Esophagus squamous epithelium (tissue), 5 donors: ENCODE data around the gene ANKRD35. TPM values are rescaled to one million over a fixed set of nuclear protein-coding genes. Genes with fewer than 3 reads are reported as not detected.

ENCODE experiments used
- DNase-seq: peaks from one replicate; lab custom pipeline; 2025; lab: John Stamatoyannopoulos, UW
- H3K27ac ChIP-seq, 4 donors: fragments of 200-600 bp; sonication (generic); one replicate each; pipeline ENCODE4 v1.5.1; 2016 to 2019; ENCODE audit warnings: mild to moderate bottlenecking in 1 of 4
- H3K27me3 ChIP-seq, 4 donors: fragments of 200-600 bp; sonication (generic); 1 replicate in 3 of 4; 2 replicates in 1 of 4; pipeline versions ENCODE4 v1.5.1 to v1.6.0; 2017 to 2021; ENCODE audit warnings: antibody characterized with exemption in 1 of 4
- H3K36me3 ChIP-seq, 3 donors: fragments of 200-600 bp; sonication (generic); one replicate each; pipeline ENCODE4 v1.5.1; 2016 to 2019
- H3K4me1 ChIP-seq, 3 donors: fragments of 200-600 bp; sonication (generic); one replicate each; pipeline ENCODE4 v1.5.1; 2017 to 2019
- H3K4me3 ChIP-seq, 4 donors: fragments of 200-600 bp; sonication (generic); 1 replicate in 3 of 4; 2 replicates in 1 of 4; pipeline ENCODE4 v1.5.1; 2016 to 2019; ENCODE audit warnings: mild to moderate bottlenecking in 2 of 4, moderate library complexity in 1 of 4
- H3K9me3 ChIP-seq, 3 donors: fragments of 200-600 bp; sonication (generic); one replicate each; pipeline ENCODE4 v1.5.1; 2016 to 2019
- POLR2A ChIP-seq, 4 donors: fragments of 450-650 bp; IDR thresholded peaks; one replicate each; pipeline ENCODE4 v1.6.1; 2017; ENCODE audit warnings: antibody characterized with exemption in 4 of 4, mild to moderate bottlenecking in 4 of 4, moderate library complexity in 3 of 4
- WGBS, 2 donors: methylation state at CpG; one replicate each; pipeline ENCODE4 v1.1.5; 2018; 5-methylcytosine and 5-hydroxymethylcytosine counted together
- intact Hi-C: fragments of 100-400 bp; cut with DNase I; formaldehyde crosslinking; loops from one replicate; pipeline ENCODE4 v1.15.0; 2022
- total RNA-seq, 4 donors: library from RNA; depleted of rRNA; stranded (reverse); fragments of >200 nt; gene quantifications; one replicate each; pipeline ENCODE4 v1.1.0, GENCODE V29; 2016
- TF ChIP-seq, protein P1 (sequence below), 6 experiments: fragments of 450-650 bp in 4 of 6; fragments of 200-600 bp in 2 of 6; sonication (generic) in 2 of 6; IDR thresholded peaks; one replicate each; pipeline ENCODE4 v1.5.1; 2016 to 2019; ENCODE audit warnings: antibody characterized with exemption in 6 of 6, mild to moderate bottlenecking in 4 of 6, moderate library complexity in 4 of 6
- donor health status: DM: yes; HTN: yes; CAD: no.

ANKRD35 gene
- total RNA-seq, 4 donors from 2014 or later = 9.0 to 22.4 (median 10.9) TPM

DNA sequence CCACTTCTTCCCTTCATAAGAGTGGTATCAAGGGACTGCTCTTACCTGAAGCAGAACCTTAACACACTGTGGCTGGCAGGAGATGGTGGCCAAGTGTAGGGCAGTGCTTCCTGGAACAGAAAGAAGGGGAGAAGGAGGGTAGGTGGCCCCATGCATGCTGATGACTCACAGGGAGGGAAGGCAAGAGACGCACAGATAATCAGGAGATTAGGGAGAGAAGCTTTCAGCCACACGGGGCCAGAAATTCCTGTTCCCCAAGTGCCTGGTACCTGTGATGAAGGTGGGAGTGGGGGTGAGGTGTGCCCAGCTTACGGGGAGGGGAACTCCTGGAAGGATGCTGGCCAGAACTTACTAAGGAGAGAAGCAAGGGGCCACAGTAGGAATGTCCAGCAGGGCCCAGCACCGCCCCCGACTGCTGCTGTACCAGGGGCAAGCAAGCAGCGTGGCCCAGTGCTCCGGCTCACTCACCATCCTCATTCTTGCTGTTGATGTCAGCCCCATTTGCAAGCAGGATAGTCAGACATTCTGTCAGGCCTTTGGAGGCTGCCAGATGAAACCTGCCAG, 7.7 kb downstream of the ANKRD35 start:
- peak overlapping the region; percentile 6 to 90 (median 82) for H3K27ac ChIP-seq
- intact Hi-C loops = no loop called here
- peaks cover 7 to 45% (median 11%) of the 10 kb centered on the region in 3 donors for H3K4me1 ChIP-seq
- WGBS, 2 donors = 45 to 66% methylated on average over 5 to 7 of the region's 7 CpGs
- peaks cover 0 to 10% (median 0%) of the 10 kb centered on the region in 3 donors for H3K36me3 ChIP-seq
- no peaks in the 10 kb centered on the region for H3K27me3 ChIP-seq
- no peak overlapping the region for H3K4me3 ChIP-seq
- H3K9me3 ChIP-seq = no peaks in the 10 kb centered on the region
- no peak for TF ChIP-seq POLR2A (IDR thresholded peaks at IDR 0.05)
- TF ChIP-seq, protein P1, sequence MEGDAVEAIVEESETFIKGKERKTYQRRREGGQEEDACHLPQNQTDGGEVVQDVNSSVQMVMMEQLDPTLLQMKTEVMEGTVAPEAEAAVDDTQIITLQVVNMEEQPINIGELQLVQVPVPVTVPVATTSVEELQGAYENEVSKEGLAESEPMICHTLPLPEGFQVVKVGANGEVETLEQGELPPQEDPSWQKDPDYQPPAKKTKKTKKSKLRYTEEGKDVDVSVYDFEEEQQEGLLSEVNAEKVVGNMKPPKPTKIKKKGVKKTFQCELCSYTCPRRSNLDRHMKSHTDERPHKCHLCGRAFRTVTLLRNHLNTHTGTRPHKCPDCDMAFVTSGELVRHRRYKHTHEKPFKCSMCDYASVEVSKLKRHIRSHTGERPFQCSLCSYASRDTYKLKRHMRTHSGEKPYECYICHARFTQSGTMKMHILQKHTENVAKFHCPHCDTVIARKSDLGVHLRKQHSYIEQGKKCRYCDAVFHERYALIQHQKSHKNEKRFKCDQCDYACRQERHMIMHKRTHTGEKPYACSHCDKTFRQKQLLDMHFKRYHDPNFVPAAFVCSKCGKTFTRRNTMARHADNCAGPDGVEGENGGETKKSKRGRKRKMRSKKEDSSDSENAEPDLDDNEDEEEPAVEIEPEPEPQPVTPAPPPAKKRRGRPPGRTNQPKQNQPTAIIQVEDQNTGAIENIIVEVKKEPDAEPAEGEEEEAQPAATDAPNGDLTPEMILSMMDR (IDR thresholded peaks at IDR 0.05) = no peak
- DNase-seq = no peak

DNA sequence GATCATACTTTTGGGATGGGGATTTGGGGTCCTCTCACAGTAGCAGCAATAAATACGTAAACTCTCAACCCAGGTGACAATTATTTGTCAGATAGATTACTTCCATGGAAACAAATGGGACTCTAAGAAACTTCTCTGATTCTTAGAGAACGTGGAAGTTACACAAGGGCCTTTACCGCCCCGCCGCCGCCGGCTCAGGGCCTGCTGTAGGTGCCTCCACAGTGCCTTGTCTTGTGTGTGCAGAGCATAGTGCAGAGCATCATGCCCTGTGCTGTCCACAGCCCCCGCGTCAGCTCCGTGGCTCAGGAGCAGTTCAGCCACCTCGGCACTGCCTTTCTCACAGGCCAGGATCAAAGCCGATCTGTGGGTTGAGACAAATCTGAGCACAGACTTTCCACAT, 11.0 kb downstream of the ANKRD35 start:
- H3K9me3 ChIP-seq = no peaks in the 10 kb centered on the region
- TF ChIP-seq, protein P1 (IDR thresholded peaks at IDR 0.05) = no peak
- no peak for TF ChIP-seq POLR2A (IDR thresholded peaks at IDR 0.05)
- no peak overlapping the region for H3K4me3 ChIP-seq
- intact Hi-C loops = no loop called here
- no peak overlapping the region for H3K27ac ChIP-seq
- DNase-seq = no peak
- 80 to 87% methylated on average over 9 to 12 of the region's 12 CpGs for WGBS, 2 donors
- peaks cover 0 to 10% (median 0%) of the 10 kb centered on the region in 3 donors for H3K36me3 ChIP-seq
- no peaks in the 10 kb centered on the region for H3K27me3 ChIP-seq
- peaks cover 18 to 54% (median 20%) of the 10 kb centered on the region in 3 donors for H3K4me1 ChIP-seq

DNA sequence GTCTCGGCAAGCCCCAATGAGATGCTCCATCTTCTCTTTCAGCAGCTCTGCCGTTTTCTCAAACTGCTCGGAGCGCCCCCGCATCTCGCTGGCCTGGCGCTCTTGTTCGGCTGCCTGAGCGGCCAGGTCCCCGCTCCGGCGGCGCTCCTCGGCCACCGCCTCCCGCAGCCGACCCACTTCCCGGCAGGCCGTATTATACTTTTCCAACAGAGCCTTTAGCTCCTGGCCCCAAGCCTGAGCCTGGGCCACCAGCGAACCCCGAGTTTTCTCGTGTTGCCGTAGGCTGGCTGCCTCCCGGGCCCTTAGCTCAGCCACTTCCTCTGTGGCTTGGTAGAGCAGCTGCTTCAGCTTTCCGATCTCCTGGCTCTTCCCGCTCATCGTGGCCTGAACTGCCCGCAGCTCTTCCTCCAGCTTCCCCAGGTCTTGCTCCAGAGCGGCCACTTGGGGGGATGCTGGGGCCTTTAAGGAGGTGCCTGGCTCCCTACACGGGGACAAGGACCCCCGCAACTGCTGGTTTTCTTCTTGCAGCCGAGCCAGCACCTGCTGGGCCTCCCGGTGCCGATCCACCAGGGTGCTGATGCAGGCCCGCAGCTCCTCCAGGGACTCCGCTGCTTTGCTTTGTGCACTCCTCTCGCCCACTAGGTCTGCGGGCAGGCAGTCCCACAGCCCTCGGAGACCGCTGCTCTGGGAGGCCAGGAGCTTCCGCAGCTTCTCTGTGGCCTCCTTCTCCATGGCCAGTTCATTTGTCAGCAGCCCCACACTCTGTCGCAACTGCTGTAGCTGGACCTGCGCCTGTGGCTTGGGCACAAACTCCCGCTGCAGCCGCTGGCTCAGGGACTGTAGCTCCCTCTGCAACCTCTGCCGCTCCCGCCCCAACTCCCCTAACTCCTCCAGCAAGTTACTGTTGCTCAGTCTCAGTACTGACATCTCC, 13.4 kb downstream of the ANKRD35 start:
- peak in 1 of 4 donors; percentile 21 for TF ChIP-seq POLR2A (IDR thresholded peaks at IDR 0.05)
- TF ChIP-seq, protein P1 (IDR thresholded peaks at IDR 0.05) = no peak
- intact Hi-C loops = no loop called here
- no peak for DNase-seq
- peaks cover 9 to 30% (median 14%) of the 10 kb centered on the region in 3 donors for H3K4me1 ChIP-seq
- 21 to 41% methylated on average over 22 to 43 of the region's 47 CpGs for WGBS, 2 donors
- no peaks in the 10 kb centered on the region for H3K27me3 ChIP-seq
- H3K9me3 ChIP-seq = no peaks in the 10 kb centered on the region
- H3K36me3 ChIP-seq = peaks cover 0 to 23% (median 0%) of the 10 kb centered on the region in 3 donors
- H3K4me3 ChIP-seq = peak overlapping the region; percentile 23 to 62 (median 51)
- peak overlapping the region; percentile 61 to 85 (median 80) for H3K27ac ChIP-seq

DNA sequence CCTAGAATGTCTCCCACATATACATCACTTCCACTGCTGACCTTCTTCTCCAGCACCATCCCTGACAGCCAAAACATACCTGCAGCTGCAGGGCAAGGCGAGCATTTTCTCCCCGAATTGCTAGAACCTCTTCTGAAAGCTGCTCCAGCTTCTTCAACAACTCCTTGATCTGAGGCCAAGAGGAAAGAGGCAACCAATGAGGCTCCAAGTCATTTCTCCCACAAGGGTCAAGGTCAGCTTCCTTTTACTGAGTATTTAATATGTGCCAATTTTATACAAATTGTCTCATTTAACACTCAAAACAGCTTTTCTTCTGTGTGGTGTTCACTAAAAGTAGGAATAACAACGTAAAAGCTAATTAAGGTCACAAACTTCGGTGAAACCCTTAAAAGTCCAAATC, 17.4 kb downstream of the ANKRD35 start:
- peaks cover 0 to 36% (median 0%) of the 10 kb centered on the region in 3 donors for H3K36me3 ChIP-seq
- TF ChIP-seq, protein P1 (IDR thresholded peaks at IDR 0.05) = no peak
- no peak for TF ChIP-seq POLR2A (IDR thresholded peaks at IDR 0.05)
- H3K27ac ChIP-seq = no peak overlapping the region
- H3K4me1 ChIP-seq = peaks cover 9 to 27% (median 14%) of the 10 kb centered on the region in 3 donors
- WGBS, 2 donors = 70 to 80% methylated on average over 4 of the region's 4 CpGs
- no peaks in the 10 kb centered on the region for H3K27me3 ChIP-seq
- no peaks in the 10 kb centered on the region for H3K9me3 ChIP-seq
- DNase-seq = no peak
- no peak overlapping the region for H3K4me3 ChIP-seq
- intact Hi-C loops = no loop called here
